ENCODE data around the gene GPA33.

The GPA33 gene

GRCh38 chr1:167116174-167116573 is 26.0 kb upstream of the GPA33 start:
- no peak for DNase-seq

DNA sequence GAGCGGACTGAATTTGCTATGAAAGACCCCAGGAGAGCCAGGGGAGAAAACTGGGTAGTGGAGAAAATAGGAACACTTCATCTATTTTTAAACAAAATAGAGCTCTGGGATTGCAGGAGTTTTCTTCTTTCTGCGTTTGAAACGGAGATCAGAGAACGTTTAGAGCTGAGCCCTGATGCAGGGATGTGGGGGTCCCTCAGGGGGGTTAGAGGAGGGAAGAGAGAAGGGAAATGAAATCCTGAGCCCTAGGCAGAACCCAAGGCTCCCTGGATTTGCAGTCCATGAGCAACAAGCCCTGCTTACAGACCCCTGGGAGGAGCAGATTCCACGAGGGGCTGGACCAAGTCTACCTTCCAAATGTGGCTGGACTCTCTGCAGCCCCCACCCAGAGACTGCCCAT is 25.5 kb upstream of the GPA33 start:
- DNase-seq: no peak

GRCh38 chr1:167114725-167115124 is 24.5 kb upstream of the GPA33 start:
- no peak for DNase-seq

- no peak for DNase-seq
These were observed 21.9 kb upstream of the GPA33 start for GRCh38 chr1:167111868-167112709.

- DNase-seq: no peak
These were observed 20.4 kb upstream of the GPA33 start for GRCh38 chr1:167110586-167110985.

DNA sequence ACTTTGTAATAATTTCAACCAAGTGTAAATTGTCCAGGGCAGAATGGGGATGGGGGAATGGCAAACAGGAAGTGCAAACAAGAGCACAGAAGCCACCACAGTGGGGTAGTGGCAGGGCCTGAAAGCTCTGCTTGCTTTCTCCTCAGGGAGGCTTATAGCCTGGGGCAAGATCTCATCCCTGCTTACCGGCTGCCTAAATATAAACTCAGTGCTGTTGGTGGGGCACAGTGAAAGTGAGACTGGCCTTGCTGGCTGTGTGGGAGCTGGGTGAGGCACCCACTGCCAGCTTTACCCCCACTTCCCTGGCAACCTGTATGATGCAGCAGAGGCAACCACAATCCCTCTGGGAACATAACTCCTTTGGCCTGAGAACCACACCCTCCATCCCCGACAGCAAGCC is 18.9 kb upstream of the GPA33 start:
- peak; percentile 72 to 77 for DNase-seq

DNA sequence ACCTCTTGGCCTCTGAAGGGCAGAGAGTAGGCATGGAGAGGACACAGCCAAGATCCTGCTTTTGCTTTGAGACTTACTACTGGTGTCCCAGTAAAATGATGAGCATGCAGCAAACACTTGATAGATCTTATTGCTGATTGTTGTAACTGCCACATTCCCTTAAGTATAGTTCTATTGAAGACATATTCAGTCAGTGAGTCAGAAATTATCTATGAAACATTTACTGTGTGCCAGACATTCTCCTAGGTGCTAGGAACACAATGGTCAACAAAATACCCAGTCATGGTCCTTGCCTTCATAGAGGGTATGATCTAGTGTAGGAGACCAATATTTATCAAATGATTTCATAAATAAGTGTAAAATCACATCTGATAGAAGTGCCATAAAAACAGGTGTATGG is 17.3 kb upstream of the GPA33 start:
- DNase-seq: no peak

- peak; percentile 59 to 75 for DNase-seq
These were observed 15.9 kb upstream of the GPA33 start for GRCh38 chr1:167106119-167106461.

GRCh38 chr1:167105271-167106118 is 15.3 kb upstream of the GPA33 start:
- peak; percentile 48 to 75 for DNase-seq

DNA sequence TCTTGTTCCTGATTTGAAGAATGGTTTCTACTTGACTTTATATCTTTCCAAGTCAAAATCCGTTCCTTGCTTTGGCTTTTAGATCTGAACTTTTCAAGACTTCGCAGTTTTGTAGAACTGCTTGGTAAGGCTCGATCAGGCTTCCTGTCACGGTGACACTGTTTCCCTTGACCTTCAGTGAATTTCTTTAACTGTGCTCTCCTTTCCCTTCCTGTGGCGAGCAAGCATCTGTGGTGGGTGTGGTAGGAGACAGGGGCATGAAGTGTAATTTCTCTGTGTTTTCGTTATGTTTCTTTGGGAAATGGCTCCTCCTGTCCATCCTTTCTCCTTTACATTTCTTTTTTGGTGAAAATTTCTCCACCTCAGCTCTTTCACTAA is 14.1 kb upstream of the GPA33 start:
- DNase-seq: no peak

GRCh38 chr1:167102906-167103573 is 12.9 kb upstream of the GPA33 start:
- peak in 1 of 2 experiments; percentile 44 for DNase-seq

- DNase-seq: no peak
These were observed 11.6 kb upstream of the GPA33 start for GRCh38 chr1:167101754-167102153.

- no peak for DNase-seq
These were observed 10.6 kb upstream of the GPA33 start for GRCh38 chr1:167100730-167101129.

GRCh38 chr1:167099851-167100250 is 9.7 kb upstream of the GPA33 start:
- no peak for DNase-seq

- DNase-seq: no peak
These were observed 5.2 kb upstream of the GPA33 start for GRCh38 chr1:167095368-167095767.

- no peak for DNase-seq
These were observed 4.5 kb upstream of the GPA33 start for GRCh38 chr1:167094690-167095089.

DNA sequence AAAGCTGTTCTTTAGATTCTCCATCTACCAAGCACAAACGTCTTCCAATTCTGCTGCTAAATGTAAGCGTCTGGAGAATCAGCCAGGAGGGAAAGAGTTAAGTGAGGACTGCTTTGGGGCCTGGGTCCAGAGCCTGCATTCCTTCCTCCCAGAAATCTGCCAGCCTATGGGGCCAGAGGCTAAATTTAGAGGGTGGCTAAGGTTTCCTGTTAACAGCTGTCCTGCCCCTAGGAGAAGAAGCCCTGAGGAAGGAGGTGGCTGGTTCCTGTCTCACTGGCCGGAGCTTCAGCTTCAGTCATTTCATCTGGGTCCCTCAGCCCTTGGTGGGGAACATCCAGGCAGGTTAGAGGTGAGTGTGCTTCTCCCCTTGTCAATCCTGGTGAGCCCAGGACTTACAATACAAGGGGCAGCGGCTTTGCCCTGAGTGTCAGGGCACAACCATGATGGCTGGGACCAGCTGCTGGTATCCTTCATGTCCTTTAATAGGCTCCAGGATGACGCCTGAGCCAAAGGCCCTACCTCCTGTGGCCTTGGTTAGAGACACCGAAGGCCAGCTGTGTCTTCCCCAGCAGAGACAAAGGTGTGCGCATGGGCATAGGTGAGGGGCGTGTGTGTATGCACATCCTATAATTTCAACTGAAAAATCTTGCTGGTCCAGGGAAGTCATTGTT is 3.8 kb upstream of the GPA33 start, which contains the start of gene STYXL2:
TSS of gene STYXL2 (plus strand) at position 230 of the 671 bp plus-strand sequence. CDS start 775 bp downstream, outside the sequence.
- DNase-seq: no peak

- DNase-seq: no peak
These were observed 2.5 kb upstream of the GPA33 start for GRCh38 chr1:167092653-167093052.

DNA sequence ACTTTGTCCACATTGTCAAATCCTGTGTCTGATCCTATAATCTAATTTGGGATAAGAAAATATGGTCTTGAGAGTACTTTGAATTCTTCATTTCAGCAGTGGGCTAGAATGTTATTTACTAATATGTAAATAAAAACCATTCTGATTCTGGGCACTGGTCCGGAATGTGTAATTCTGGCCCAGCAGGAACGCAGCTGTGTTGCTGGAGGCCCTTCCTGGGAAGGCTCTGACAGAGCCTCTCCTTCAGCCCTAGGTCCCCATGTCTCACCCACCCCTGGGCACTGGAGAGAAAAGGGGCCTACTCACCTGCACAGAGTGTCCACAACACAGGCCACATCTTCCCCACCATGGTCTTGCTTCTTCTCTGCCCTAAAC is 251 bp downstream of the GPA33 start:
- DNase-seq: no peak

DNA sequence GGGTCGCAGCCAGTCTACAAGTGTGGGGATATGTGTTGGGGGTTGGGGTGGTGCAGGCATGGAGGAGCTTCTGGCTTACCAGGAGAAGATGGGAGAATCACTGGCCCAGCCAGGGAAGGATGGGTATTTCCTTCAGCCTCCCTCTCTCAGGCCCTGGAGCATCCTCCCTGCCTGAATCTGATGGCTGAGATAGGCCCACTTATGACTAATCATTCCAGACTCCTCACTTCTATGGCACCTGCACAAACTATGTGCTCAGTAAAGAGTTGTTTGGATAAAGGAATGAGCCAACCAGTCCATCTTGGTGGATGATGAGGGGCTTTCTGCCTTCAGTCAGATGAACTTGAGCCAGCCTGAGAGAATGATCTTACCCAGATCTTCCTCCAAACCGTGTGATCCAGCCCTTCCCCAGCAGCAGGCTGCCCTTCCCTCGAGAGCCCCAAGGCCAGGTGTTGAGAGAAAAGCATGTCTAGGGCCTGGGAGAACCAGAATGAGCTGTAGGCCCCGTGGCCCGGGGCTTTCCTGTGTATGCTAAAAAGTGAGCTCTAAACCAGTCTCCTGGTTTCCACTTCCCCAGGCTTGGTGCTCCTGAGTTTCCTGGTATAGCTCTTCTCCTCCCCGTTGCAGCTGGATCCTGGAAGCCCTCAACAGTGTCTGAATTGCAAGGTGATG is 1.3 kb downstream of the GPA33 start:
- DNase-seq: no peak

GRCh38 chr1:167086768-167087167 is 3.4 kb downstream of the GPA33 start:
- no peak for DNase-seq

DNA sequence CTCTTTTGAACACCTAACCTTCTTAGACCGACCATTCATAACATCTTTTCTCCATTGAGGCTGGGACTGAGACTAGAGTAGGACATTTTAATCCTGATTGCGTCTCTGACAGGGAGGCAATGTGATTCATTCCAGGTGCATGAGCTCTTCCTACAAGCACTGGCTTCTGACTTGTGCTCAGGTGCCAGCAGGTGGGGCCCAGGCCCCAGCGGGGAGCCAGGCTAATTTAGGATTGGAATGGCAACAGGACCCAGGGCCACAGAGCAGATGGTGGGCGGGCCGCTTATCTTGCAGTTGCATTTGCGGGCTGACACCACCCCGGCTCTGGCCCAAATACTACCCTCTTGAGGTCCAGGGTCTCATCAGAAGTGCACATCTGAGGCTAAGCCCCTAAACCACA is 4.1 kb downstream of the GPA33 start:
- DNase-seq: no peak
